Panc1 (cell line): ENCODE measurements around the gene MMP11. TPM values are rescaled to one million over a fixed set of nuclear protein-coding genes. Genes with fewer than 3 reads are reported as not detected.

ENCODE experiments used
- ATAC-seq: fragments of 200-7000 bp; cut with Tn5 transposase; 2 replicates; pipeline ENCODE4 v1.9.1; 2020; ENCODE audit warnings: mild to moderate bottlenecking, moderate library complexity
- BruUV-seq: library from RNA; stranded (reverse); fragments of 400-500 nt; replicated peaks from 2 replicates; lab custom pipeline; 2021; lab: Mats Ljungman, UMichigan
- CTCF ChIA-PET: fragments of 300-600 bp; sonication (Branson Sonifier 250); formaldehyde crosslinking; loops from one replicate; lab custom pipeline; 2022; ENCODE audit warnings: antibody characterized with exemption; lab: Charles Lee
- POLR2A ChIA-PET: fragments of 300-600 bp; sonication (Branson Sonifier 250); formaldehyde crosslinking; loops from one replicate; lab custom pipeline; 2022; ENCODE audit warnings: antibody characterized with exemption; lab: Charles Lee
- DNase-seq: peaks from one replicate; pipeline ENCODE4 v3.0.0-alpha.2; 2010; ENCODE audit warnings: low read depth, low spot score
- H3K27ac ChIP-seq: 2 replicates; pipeline ENCODE4 v1.5.1; 2011; ENCODE audit warnings: mild to moderate bottlenecking, low read length, inconsistent platforms
- H3K27me3 ChIP-seq: fragments of 200-500 bp; sonication (Bioruptor generic); 2 replicates; pipeline ENCODE4 v1.6.0; 2014; ENCODE audit warnings: low read length, inconsistent platforms; ENCODE audit not compliant: control insufficient read depth, insufficient read depth
- H3K36me3 ChIP-seq: fragments of 200-500 bp; sonication (Bioruptor generic); 2 replicates; pipeline ENCODE4 v1.5.1; 2014; ENCODE audit warnings: inconsistent platforms, mild to moderate bottlenecking, low read length, moderate library complexity; ENCODE audit not compliant: control insufficient read depth, insufficient read depth
- H3K4me1 ChIP-seq: 2 replicates; pipeline ENCODE4 v1.5.1; 2011; ENCODE audit warnings: inconsistent platforms, mild to moderate bottlenecking, low read length, moderate library complexity; ENCODE audit not compliant: control insufficient read depth, insufficient read depth
- H3K4me3 ChIP-seq, 2 experiments: 2 replicates each; pipeline ENCODE4 v1.5.1; 2011 to 2012; ENCODE audit warnings: low read depth in 2 of 2, low read length in 2 of 2, mild to moderate bottlenecking in 2 of 2, inconsistent platforms in 1 of 2, moderate library complexity in 1 of 2
- H3K9me3 ChIP-seq: fragments of 200-500 bp; sonication (Bioruptor generic); 2 replicates; pipeline ENCODE4 v1.5.1; 2014; ENCODE audit warnings: low read depth, mild to moderate bottlenecking, inconsistent platforms, low read length, moderate library complexity; ENCODE audit not compliant: control insufficient read depth, insufficient read depth
- POLR2AphosphoS5 ChIP-seq: IDR thresholded peaks from 2 replicates; pipeline ENCODE4 v1.6.1; 2012; ENCODE audit warnings: mild to moderate bottlenecking, low read depth, low read length, moderate library complexity
- SIN3A ChIP-seq: IDR thresholded peaks from 2 replicates; pipeline ENCODE4 v1.6.1; 2012; ENCODE audit warnings: low read depth, mild to moderate bottlenecking, low read length, moderate library complexity, borderline replicate concordance; ENCODE audit not compliant: insufficient read depth
- TCF7L2 ChIP-seq: IDR thresholded peaks from 2 replicates; pipeline ENCODE4 v1.6.1; 2011; ENCODE audit warnings: mild to moderate bottlenecking, low read depth, low read length, inconsistent platforms
- in situ Hi-C: cut with HindIII; loops from 2 replicates; pipeline ENCODE4 v1.10.0; 2016; ENCODE audit warnings: low sequenced_read_pairs, low pct_unique_long_range_greater_than_20kb
- intact Hi-C: fragments of 100-400 bp; cut with micrococcal nuclease; formaldehyde crosslinking; loops from one replicate; pipeline ENCODE4 v1.10.0; 2022; ENCODE audit not compliant: unreplicated experiment
- total RNA-seq: library from RNA; stranded (reverse); gene quantifications from one replicate; pipeline ENCODE4 v1.2.1, GENCODE V29; 2021; ENCODE audit not compliant: unreplicated experiment
- TF ChIP-seq, protein P1 (sequence below): fragments of 450-650 bp; IDR thresholded peaks from 2 replicates; pipeline ENCODE4 v1.5.1; 2017; ENCODE audit warnings: mild to moderate bottlenecking
- TF ChIP-seq, protein P2 (sequence below), 2 experiments: IDR thresholded peaks; 2 replicates each; pipeline ENCODE4 v1.6.1; 2011 to 2012; ENCODE audit warnings: low read depth in 2 of 2, control low read depth in 1 of 2, low read length in 1 of 2, mild to moderate bottlenecking in 1 of 2, moderate library complexity in 1 of 2; ENCODE audit not compliant: insufficient read depth in 1 of 2

Gene MMP11
- total RNA-seq, 1 experiment from 2014 or later, result 3.0 TPM

DNA sequence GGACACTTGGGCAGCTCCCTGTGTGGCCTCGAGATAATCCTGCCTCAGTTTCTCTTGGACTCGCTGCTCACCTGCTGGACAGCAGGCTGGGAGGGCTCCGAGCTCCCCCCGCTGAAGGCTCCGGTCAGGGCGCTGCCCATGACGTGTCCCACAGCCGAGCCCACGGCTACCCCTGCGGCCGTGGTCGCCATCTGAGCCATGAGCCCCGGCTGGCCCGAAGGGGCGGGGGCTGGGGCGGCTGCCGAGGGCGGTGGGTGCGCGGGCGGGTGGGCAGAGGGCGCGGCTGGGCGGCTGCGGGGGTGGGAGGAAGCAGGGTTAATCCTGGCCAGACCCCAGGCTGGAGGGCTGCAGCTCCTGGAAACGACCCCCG, 5.4 kb upstream of the MMP11 start:
- Histone ChIP-seq H3K9me3 (no peaks in the 10 kb centered on the region), H3K4me1 (0 out of 2 replicates have a peak, but pooled peaks cover 7% of the 10 kb centered on the region), H3K27me3 (no peaks in the 10 kb centered on the region), H3K4me3 (peak overlapping the region; percentile 60 to 65), H3K36me3 (no peaks in the 10 kb centered on the region; the same call in 1 of the 2 replicates), H3K27ac (peak overlapping the region; percentile 75)
- POLR2A ChIA-PET, result interaction anchor here (0.5 to 0.7 kb wide), 2 partner anchors 25 to 37 kb away, joined by 6 to 7 read pairs; no protein-coding TSS in a partner anchor
- CTCF ChIA-PET, result interaction anchor here (0.6 to 0.7 kb wide), 2 partner anchors 8 to 41 kb away, joined by 4 to 6 read pairs; no protein-coding TSS in a partner anchor
- no TSS peak for BruUV-seq
- intact Hi-C loops (no loop called here), in situ Hi-C loops (no loop called here)
- ATAC-seq (no peak), DNase-seq (no peak)
- TF ChIP-seq, protein P1, sequence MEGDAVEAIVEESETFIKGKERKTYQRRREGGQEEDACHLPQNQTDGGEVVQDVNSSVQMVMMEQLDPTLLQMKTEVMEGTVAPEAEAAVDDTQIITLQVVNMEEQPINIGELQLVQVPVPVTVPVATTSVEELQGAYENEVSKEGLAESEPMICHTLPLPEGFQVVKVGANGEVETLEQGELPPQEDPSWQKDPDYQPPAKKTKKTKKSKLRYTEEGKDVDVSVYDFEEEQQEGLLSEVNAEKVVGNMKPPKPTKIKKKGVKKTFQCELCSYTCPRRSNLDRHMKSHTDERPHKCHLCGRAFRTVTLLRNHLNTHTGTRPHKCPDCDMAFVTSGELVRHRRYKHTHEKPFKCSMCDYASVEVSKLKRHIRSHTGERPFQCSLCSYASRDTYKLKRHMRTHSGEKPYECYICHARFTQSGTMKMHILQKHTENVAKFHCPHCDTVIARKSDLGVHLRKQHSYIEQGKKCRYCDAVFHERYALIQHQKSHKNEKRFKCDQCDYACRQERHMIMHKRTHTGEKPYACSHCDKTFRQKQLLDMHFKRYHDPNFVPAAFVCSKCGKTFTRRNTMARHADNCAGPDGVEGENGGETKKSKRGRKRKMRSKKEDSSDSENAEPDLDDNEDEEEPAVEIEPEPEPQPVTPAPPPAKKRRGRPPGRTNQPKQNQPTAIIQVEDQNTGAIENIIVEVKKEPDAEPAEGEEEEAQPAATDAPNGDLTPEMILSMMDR, result no peak
- TF ChIP-seq SIN3A, result no peak
- TF ChIP-seq TCF7L2, result no peak
- TF ChIP-seq, protein P2, sequence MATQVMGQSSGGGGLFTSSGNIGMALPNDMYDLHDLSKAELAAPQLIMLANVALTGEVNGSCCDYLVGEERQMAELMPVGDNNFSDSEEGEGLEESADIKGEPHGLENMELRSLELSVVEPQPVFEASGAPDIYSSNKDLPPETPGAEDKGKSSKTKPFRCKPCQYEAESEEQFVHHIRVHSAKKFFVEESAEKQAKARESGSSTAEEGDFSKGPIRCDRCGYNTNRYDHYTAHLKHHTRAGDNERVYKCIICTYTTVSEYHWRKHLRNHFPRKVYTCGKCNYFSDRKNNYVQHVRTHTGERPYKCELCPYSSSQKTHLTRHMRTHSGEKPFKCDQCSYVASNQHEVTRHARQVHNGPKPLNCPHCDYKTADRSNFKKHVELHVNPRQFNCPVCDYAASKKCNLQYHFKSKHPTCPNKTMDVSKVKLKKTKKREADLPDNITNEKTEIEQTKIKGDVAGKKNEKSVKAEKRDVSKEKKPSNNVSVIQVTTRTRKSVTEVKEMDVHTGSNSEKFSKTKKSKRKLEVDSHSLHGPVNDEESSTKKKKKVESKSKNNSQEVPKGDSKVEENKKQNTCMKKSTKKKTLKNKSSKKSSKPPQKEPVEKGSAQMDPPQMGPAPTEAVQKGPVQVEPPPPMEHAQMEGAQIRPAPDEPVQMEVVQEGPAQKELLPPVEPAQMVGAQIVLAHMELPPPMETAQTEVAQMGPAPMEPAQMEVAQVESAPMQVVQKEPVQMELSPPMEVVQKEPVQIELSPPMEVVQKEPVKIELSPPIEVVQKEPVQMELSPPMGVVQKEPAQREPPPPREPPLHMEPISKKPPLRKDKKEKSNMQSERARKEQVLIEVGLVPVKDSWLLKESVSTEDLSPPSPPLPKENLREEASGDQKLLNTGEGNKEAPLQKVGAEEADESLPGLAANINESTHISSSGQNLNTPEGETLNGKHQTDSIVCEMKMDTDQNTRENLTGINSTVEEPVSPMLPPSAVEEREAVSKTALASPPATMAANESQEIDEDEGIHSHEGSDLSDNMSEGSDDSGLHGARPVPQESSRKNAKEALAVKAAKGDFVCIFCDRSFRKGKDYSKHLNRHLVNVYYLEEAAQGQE (IDR thresholded peaks at IDR 0.05; ENCODE audit: insufficient read depth in 1 of 2, low read depth in 2 of 2, low read length in 1 of 2), result no peak
- no peak for TF ChIP-seq POLR2AphosphoS5

DNA sequence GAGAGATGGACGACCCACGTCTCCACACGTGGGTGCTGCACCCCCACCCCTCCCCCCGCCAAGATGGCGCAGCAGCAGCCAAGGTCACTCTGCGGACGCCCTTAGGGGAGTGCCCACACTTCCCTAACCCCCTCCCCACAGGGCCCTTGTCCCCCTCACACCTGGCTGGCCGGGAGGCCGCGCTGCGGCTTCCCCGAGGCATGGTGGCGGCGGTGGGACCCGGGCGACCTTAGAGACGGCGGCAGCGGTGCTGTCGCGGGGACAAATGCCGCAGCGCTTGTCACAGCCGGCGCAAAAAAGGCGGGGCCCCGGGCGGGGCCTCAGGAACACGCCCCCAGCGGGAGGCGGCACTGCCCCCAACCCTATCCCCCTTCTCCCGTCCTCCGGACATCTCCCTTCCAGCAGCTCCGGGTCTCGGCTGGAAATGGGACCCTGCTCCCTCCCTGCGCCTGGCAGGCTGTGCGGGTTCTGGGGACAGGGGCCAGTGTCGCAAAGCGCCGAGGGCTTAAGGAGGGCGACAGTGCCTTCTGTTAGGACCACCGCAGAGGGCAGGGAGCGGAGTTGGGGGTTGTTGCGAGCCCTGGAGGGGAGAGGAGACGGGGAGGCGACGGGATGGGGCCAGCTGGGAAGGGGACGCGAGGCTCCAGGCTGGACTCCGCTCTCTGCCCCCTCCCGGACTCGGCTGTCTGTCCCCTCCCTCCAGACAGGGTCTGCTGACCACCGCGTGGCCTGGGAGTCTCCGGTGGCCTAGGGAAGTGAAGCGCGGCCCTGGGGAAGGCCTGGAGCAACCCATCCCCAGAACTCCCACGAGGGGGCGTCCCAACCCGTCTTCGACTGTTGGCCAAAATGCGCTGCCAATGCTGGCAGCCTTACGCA, 4.7 kb upstream of the MMP11 start, which contains the start of gene CHCHD10:
Gene CHCHD10, minus strand, starts transcription at position 300 of the 876 bp plus-strand sequence. Its CDS starts 98 bp downstream, at position 202.
- in situ Hi-C loops, result no loop called here
- intact Hi-C loops, result no loop called here
- ChIA-PET CTCF (interaction anchor here (0.6 to 0.8 kb wide), 2 partner anchors 9 to 90 kb away, joined by 3 to 4 read pairs; partner anchors contain the start of gene SLC2A11), POLR2A (no interaction called here)
- Histone ChIP-seq H3K27ac (peak within 1 kb of the TSS; percentile 75), H3K9me3 (no peaks in the 10 kb centered on the region), H3K36me3 (no peaks in the 10 kb centered on the region; the same call in 1 of the 2 replicates), H3K4me1 (0 out of 2 replicates have a peak, but pooled peaks cover 5% of the 10 kb centered on the region), H3K4me3 (peak within 1 kb of the TSS; percentile 60 to 65), H3K27me3 (no peaks in the 10 kb centered on the region)
- peak; percentile 86 for ATAC-seq
- BruUV-seq, result no TSS peak
- peak; percentile 18 for DNase-seq
- TF ChIP-seq, protein P2 (IDR thresholded peaks at IDR 0.05; ENCODE audit: insufficient read depth in 1 of 2, low read depth in 2 of 2, low read length in 1 of 2), result 0 out of 4 replicates have a peak, but pooled peaks of 1 of the 2 experiments have one; percentile 15
- TF ChIP-seq, protein P1, result peak; percentile 85
- TF ChIP-seq TCF7L2 (no peak), POLR2AphosphoS5 (peak; percentile 40; the same call in 1 of the 2 replicates), SIN3A (0 out of 2 replicates have a peak, but pooled peaks have one; percentile 61)
